Activated T-cell treated with anti-CD3 and anti-CD28 coated beads, Interleukin-2, amount 50 U/mL, for 4 hours (primary cell): ENCODE data around the gene FOXQ1. TPM values are rescaled to one million over a fixed set of nuclear protein-coding genes. Genes with fewer than 3 reads are reported as not detected.
"Not testable (repeated sequence)": the region's sequence is repeated elsewhere in the genome, so short reads cannot be mapped to it uniquely, and the experiment has no call there.

Source experiments
- ATAC-seq, 2 donors: fragments of 200-7000 bp; cut with Tn5 transposase; one replicate each; pipeline ENCODE4 v1.10.0; 2021
- DNase-seq: peaks from one replicate; pipeline ENCODE4 v3.0.0-alpha.2; 2020
- H3K27me3 Mint-ChIP-seq: one replicate; pipeline ENCODE4 v1.8.0; 2021; ENCODE audit warnings: low read depth, mixed read lengths
- H3K36me3 Mint-ChIP-seq: one replicate; pipeline ENCODE4 v1.8.0; 2022; ENCODE audit warnings: mixed read lengths; ENCODE audit not compliant: insufficient read depth
- H3K4me1 Mint-ChIP-seq: one replicate; pipeline ENCODE4 v1.8.0; 2021; ENCODE audit warnings: low read depth, mixed read lengths
- H3K4me3 Mint-ChIP-seq: one replicate; pipeline ENCODE4 v1.8.0; 2021; ENCODE audit warnings: mild to moderate bottlenecking, moderate library complexity, mixed read lengths
- H3K9me3 Mint-ChIP-seq: one replicate; pipeline ENCODE4 v1.8.0; 2021; ENCODE audit warnings: mixed read lengths
- total RNA-seq, 3 donors: library from RNA; stranded (reverse); gene quantifications; one replicate each; pipeline ENCODE4 v1.2.1, GENCODE V29; 2021

Gene FOXQ1
- total RNA-seq, 3 donors from 2014 or later = not detected

DNA sequence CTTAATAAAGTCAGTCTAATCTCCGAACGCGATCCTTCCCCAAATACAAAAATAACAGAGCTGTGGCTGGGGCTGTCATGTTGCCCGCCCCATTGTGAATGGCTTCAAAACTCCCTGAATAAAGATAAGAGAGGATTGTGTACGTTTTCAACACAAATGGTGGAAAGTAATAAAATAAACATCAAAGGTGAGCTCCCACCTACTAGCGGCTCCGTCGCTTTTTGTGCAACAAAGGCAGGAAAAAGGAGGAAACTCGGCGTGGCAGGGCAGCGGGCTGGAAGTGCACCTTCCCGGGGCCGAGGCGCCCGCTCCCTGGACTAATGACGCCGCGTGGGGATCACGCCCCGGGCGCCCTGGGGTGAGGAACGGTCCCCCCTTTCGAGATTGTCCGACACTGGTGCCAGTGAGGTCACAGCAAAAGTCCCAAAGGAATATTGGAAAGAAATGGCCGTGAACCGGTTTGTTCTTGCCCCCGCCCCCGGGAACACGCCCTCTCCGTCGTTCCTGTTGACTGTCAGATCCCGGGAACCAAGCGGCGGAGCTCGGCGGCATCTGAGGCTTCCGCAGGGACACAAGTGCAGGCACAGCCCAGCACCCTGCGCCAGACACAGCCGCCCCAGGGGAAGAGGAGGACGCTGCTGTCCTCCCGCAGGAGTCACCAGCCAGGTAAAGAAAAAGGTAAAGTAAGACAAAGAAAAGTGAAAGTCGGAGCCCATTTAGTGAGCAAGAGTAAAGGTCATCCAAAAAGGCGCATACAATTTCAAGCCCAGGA, 1.1 kb upstream of the FOXQ1 start:
- Mint-ChIP-seq H3K36me3 (no peaks in the 10 kb centered on the region), H3K27me3 (peaks cover 66% of the 10 kb centered on the region), H3K4me1 (peaks cover 23% of the 10 kb centered on the region), H3K9me3 (no peaks in the 10 kb centered on the region), H3K4me3 (peak overlapping the region; percentile 65)
- ATAC-seq (no peak), DNase-seq (no peak)

DNA sequence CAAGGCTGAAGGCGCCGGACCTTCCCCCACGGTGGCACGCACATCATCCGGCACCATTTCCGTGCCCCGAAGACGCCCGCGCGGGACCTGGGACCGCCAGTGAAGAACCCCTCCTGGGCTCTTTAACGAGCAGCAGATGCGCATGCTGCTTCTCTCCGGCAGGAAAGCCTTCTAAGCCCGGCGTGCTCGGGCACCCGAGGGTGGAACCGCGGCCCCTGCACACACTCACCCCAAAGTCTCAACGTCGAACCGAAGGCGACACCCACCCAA, 240 bp downstream of the FOXQ1 start:
- no peaks in the 10 kb centered on the region for H3K9me3 Mint-ChIP-seq
- H3K4me1 Mint-ChIP-seq = peaks cover 28% of the 10 kb centered on the region
- DNase-seq (no peak), ATAC-seq (peak in 1 of 2 donors; percentile 5)
- no peaks in the 10 kb centered on the region for H3K36me3 Mint-ChIP-seq
- peak overlapping the region; percentile 43 for H3K4me3 Mint-ChIP-seq
- H3K27me3 Mint-ChIP-seq = peaks cover 73% of the 10 kb centered on the region

DNA sequence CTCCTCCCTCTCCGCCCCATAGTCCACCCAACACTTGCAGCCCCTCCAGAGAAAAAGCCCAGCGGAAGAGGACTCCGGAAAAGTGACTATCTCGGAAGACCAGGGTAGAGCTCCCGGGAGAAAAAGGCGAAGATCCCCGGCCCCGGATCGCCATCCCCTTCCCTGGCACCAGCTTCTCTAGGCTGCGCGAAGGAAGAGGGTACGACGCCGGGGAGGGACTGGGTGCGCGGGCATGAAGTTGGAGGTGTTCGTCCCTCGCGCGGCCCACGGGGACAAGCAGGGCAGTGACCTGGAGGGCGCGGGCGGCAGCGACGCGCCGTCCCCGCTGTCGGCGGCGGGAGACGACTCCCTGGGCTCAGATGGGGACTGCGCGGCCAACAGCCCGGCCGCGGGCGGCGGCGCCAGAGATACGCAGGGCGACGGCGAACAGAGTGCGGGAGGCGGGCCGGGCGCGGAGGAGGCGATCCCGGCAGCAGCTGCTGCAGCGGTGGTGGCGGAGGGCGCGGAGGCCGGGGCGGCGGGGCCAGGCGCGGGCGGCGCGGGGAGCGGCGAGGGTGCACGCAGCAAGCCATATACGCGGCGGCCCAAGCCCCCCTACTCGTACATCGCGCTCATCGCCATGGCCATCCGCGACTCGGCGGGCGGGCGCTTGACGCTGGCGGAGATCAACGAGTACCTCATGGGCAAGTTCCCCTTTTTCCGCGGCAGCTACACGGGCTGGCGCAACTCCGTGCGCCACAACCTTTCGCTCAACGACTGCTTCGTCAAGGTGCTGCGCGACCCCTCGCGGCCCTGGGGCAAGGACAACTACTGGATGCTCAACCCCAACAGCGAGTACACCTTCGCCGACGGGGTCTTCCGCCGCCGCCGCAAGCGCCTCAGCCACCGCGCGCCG, 822 bp downstream of the FOXQ1 start:
- DNase-seq = no peak
- ATAC-seq = peak in 1 of 2 donors; percentile 15

DNA sequence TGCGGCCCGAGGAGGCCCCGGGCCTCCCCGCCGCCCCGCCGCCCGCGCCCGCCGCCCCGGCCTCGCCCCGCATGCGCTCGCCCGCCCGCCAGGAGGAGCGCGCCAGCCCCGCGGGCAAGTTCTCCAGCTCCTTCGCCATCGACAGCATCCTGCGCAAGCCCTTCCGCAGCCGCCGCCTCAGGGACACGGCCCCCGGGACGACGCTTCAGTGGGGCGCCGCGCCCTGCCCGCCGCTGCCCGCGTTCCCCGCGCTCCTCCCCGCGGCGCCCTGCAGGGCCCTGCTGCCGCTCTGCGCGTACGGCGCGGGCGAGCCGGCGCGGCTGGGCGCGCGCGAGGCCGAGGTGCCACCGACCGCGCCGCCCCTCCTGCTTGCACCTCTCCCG, 1.5 kb downstream of the FOXQ1 start:
- Mint-ChIP-seq H3K9me3 (no peaks in the 10 kb centered on the region), H3K4me3 (no peak overlapping the region), H3K4me1 (peaks cover 28% of the 10 kb centered on the region), H3K27me3 (peaks cover 63% of the 10 kb centered on the region), H3K36me3 (no peaks in the 10 kb centered on the region)
- no peak for ATAC-seq
- no peak for DNase-seq

More for the DNA sequence above, 822 bp downstream of the FOXQ1 start:
- Mint-ChIP-seq H3K27me3 (peaks cover 67% of the 10 kb centered on the region), H3K9me3 (no peaks in the 10 kb centered on the region), H3K4me1 (peaks cover 28% of the 10 kb centered on the region), H3K36me3 (no peaks in the 10 kb centered on the region), H3K4me3 (peak overlapping the region; percentile 43)

DNA sequence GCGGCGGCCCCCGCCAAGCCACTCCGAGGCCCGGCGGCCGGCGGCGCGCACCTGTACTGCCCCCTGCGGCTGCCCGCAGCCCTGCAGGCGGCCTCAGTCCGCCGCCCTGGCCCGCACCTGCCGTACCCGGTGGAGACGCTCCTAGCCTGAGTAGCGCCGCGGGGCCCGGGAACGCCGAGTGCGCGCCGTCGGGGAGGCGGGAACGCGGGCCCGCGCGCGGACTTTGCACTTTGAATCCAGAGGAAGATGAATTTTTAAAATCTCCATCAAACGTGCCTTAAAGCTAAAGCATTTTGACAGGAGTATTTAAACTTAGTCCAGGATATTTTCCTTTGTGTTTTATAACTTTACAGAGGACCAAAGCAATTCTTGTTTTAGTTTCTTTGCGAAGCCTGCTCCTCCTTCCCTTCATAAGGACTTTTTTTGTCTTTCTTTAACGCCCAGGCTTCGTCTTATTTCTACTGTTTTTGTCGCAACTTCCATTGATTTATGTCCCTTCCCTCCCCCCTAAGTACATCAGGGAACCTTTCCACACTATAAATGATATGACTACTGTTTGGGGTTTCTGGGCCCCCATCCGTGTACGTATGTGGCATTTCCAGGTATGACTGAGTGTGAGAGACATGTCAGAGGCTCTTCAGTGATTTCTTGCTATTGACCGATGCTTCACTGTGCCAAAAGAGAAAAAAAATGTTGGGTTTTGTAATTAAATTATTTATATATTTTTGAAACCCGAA, 2.0 kb downstream of the FOXQ1 start:
- no peaks in the 10 kb centered on the region for H3K9me3 Mint-ChIP-seq
- peak; percentile 42 to 58 for ATAC-seq
- H3K27me3 Mint-ChIP-seq = peaks cover 60% of the 10 kb centered on the region
- no peak for DNase-seq
- no peaks in the 10 kb centered on the region for H3K36me3 Mint-ChIP-seq
- peak overlapping the region; percentile 50 for H3K4me3 Mint-ChIP-seq
- peaks cover 28% of the 10 kb centered on the region for H3K4me1 Mint-ChIP-seq

DNA sequence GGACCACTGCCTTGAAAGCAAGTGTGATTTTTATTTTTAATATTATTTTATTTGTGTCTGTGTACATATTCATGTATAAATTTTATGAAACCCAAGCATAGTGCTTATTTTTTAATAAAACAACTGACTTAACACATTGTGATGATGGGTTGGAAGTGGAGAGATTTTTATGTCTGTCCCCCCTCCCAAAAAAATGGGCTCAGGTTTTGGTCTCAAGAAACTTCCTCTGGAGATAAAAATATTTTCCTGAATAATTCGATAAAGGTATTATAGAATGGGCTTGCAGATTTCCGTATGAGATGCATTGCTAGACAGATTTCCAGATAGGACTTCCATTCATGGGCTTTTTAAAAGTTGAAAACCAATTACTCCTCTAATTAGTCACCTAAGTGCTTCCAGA, 2.7 kb downstream of the FOXQ1 start:
- no peaks in the 10 kb centered on the region for H3K36me3 Mint-ChIP-seq
- no peaks in the 10 kb centered on the region for H3K9me3 Mint-ChIP-seq
- ATAC-seq = no peak
- H3K4me1 Mint-ChIP-seq = peaks cover 28% of the 10 kb centered on the region
- no peak overlapping the region for H3K4me3 Mint-ChIP-seq
- no peak for DNase-seq
- peaks cover 53% of the 10 kb centered on the region for H3K27me3 Mint-ChIP-seq

DNA sequence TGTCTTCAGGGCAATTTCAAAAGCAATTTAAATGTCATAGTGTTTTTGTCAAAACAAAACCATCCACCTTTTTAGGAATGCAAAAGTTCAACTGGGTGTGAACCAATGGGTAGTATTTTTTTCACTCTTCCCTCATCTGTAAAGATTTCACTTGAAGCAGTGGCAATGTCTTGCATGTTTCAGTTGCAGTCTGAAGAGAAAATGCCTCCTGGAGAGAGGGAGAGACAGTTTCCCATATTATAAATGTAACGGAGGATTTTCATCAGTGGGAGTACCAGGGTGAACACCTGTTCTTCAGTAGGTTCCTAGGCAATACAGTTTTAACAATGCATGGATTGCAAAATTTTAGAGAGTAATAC, 3.3 kb downstream of the FOXQ1 start:
- peaks cover 28% of the 10 kb centered on the region for H3K4me1 Mint-ChIP-seq
- ATAC-seq = no peak
- no peaks in the 10 kb centered on the region for H3K9me3 Mint-ChIP-seq
- H3K36me3 Mint-ChIP-seq = no peaks in the 10 kb centered on the region
- no peak for DNase-seq
- no peak overlapping the region for H3K4me3 Mint-ChIP-seq
- H3K27me3 Mint-ChIP-seq = peaks cover 48% of the 10 kb centered on the region

DNA sequence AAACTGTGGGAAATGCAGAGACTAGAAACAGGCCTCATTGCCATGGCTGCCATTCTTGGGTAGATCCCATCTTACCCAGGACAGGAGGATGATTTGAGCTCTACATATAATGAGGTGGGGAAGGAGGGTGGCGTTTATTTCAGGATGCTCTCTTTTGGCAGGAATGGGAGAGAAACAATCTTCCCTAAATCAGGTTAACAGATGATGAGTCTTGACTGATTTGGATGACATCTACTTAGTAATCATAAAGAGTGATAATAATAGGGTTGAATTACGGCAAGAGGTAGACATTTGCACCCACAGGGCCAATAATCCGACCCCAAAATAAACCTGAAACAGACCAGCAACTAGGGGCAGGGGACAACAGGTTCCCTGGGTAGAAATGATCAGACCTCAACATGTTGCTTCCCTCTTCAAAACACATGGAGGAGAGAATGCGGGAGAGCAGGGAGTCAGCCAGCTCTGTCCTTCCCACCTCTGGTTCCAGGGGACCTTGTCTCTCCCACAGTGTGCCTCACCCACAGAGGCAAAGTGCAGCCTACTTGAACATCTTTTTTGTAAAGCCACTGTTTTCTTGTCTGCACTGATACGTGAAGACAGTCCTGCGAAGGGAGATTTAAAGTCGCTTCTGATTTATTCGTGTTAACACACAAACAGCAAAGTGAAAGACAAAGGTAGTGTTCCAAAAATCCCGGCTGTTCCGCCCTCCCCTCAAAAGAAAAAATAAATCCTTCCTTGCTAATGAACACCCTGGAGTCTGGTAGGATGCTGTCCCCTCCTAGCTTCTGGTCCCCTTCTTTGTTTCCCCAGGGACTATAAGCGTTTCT, 3.9 kb downstream of the FOXQ1 start:
- no peaks in the 10 kb centered on the region for H3K9me3 Mint-ChIP-seq
- peaks cover 24% of the 10 kb centered on the region for H3K4me1 Mint-ChIP-seq
- no peak for DNase-seq
- peaks cover 43% of the 10 kb centered on the region for H3K27me3 Mint-ChIP-seq
- H3K36me3 Mint-ChIP-seq = no peaks in the 10 kb centered on the region
- no peak for ATAC-seq
- H3K4me3 Mint-ChIP-seq = peak overlapping the region; percentile 56

DNA sequence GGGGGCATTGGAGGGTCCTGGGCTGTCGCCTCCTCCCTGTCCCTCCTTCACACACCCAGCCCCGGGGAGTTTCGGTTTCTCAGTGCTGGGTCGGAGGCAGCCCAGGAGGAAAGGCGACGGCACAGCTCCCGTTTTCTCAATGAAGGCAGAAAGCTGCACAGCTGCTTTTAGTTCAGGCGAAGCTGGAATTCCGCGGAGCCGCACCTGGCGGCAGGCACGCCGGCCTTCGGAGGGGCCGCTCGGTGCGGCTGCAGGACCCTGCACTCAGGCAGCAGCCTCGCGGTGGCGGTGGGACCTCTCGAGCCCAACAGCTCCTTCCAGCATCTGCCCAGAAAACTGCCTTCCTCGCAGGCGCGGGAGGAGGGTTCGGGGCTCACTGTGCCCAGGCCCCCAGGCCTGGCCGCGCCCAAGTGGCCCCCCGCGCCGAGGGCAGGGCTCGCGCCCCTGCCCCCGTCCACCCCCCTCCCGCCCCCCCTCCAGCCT, 4.6 kb downstream of the FOXQ1 start:
- Mint-ChIP-seq H3K4me1 (peaks cover 18% of the 10 kb centered on the region), H3K9me3 (no peaks in the 10 kb centered on the region), H3K36me3 (no peaks in the 10 kb centered on the region), H3K4me3 (peak overlapping the region; percentile 56), H3K27me3 (peaks cover 35% of the 10 kb centered on the region)
- DNase-seq = no peak
- ATAC-seq = peak; percentile 28 to 36

DNA sequence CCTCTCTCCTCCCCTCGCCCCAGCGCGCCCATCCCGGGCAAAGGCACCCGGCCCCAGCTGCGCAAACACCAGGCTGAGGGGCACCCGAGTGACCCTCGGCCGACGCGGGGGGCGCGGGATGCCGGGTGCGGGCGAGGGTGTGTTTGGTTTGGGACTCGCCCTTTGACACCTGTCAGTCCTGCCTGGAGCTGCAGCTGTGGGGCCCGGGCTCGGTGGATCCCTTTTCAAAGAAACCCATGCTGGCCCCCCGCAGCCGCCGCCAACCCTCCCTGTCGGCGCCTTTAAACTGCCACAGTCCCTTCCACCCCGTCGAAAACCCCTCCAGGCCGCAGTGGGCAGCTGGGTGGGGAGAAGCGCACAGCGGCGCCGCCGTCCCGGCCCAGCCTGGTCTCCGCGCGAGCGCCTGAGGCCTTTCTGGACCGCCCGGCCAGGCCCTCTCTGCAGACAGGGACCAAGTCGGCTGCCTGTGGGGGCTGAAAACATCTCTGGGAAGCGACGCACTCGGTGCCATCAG, 5.5 kb downstream of the FOXQ1 start:
- Mint-ChIP-seq H3K9me3 (no peaks in the 10 kb centered on the region), H3K36me3 (no peaks in the 10 kb centered on the region), H3K4me1 (peaks cover 15% of the 10 kb centered on the region), H3K27me3 (peaks cover 39% of the 10 kb centered on the region), H3K4me3 (no peak overlapping the region)
- DNase-seq = no peak
- no peak for ATAC-seq

DNA sequence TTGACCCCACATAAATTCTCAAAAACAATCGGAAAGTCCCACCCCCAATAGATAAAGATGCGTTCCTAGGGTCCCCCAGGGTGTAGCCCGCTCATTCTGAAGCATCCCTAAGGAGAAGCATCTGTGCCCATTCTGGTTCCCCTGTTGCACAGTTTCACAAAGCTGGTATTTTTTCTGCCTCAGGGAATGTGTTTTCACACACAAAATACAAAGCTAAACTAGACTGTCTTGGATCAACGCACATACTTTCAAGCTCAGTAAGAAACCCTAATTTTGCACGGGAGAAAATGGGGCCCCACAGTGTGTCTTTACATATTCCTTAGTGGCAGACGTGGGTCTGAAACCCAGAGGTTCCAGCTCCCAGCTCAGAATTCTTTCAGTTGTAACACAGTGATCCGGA, 6.1 kb downstream of the FOXQ1 start:
- Mint-ChIP-seq H3K36me3 (no peaks in the 10 kb centered on the region), H3K27me3 (peaks cover 40% of the 10 kb centered on the region), H3K4me3 (peak overlapping the region; percentile 1), H3K9me3 (no peaks in the 10 kb centered on the region), H3K4me1 (peaks cover 14% of the 10 kb centered on the region)
- ATAC-seq (no peak), DNase-seq (no peak)

DNA sequence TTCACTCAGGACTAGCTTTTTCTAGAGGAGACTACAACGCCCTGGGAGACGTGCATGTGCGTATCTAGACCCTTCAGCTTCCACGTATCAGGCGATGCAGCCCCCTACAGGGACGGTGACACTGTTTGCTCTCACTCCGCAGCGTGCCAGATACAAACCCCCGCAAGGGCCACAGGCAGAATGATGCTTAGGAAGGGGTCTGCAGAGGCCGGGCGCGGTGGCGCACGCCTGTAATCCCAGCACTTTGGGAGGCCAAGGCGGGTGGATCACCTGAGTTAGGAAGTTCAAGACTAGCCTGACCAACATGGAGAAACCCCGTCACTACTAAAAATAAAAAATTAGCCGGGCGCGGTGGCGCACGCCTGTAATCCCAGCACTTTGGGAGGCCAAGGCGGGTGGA, 6.7 kb downstream of the FOXQ1 start:
- not testable (repeated sequence) for H3K36me3 Mint-ChIP-seq, ATAC-seq, H3K4me3 Mint-ChIP-seq, DNase-seq, H3K9me3 Mint-ChIP-seq
- peaks cover 40% of the 10 kb centered on the region for H3K27me3 Mint-ChIP-seq
- peaks cover 14% of the 10 kb centered on the region for H3K4me1 Mint-ChIP-seq

DNA sequence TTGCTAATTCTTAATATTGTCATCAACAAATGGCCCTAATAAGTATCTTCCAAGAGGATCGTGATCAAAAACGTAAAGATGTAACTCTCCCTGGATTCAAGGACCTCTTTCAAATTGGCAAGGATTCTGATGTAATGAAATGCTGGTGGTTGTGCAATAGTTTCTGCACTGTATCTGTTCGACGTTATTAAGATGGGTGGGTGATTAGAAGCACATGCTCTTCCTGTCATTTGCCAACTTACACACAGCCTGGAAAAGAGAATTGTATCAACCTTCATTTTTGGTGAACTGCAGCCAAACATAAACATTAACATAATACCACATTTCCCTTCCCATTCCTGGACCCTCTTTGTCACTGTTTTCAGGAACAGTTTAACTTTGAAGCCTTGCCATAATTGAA, 9.8 kb downstream of the FOXQ1 start:
- DNase-seq (no peak), ATAC-seq (no peak)
- Mint-ChIP-seq H3K4me3 (no peak overlapping the region), H3K9me3 (no peaks in the 10 kb centered on the region), H3K36me3 (no peaks in the 10 kb centered on the region), H3K4me1 (no peaks in the 10 kb centered on the region), H3K27me3 (peaks cover 30% of the 10 kb centered on the region)
